Ovary (tissue), 9 donors: ENCODE results near the gene KCNIP1. TPM values are rescaled to one million over a fixed set of nuclear protein-coding genes. Genes with fewer than 3 reads are reported as not detected.

Experiments used
- DNase-seq, 5 donors: peaks; one replicate each; pipeline ENCODE4 v3.0.0-alpha.2; 2019 to 2020
- H3K27ac ChIP-seq, 2 donors: fragments of 200-600 bp; one replicate each; pipeline versions ENCODE4 v1.5.1 to v1.8.0; 2019 to 2022
- H3K27me3 ChIP-seq: fragments of 200-600 bp; one replicate; pipeline ENCODE4 v1.8.0; 2022
- H3K36me3 ChIP-seq: fragments of 200-600 bp; sonication (generic); one replicate; pipeline ENCODE4 v1.5.1; 2019
- H3K4me1 ChIP-seq: one replicate; pipeline ENCODE4 v1.8.1; 2013; ENCODE audit warnings: mild to moderate bottlenecking, moderate library complexity; ENCODE audit not compliant: insufficient read depth
- H3K4me3 ChIP-seq: fragments of 200-600 bp; sonication (generic); one replicate; pipeline ENCODE4 v1.5.1; 2017
- H3K9me3 ChIP-seq, 2 donors: fragments of 200-600 bp in 1 of 2; sonication (generic) in 1 of 2; one replicate each; pipeline versions ENCODE4 v1.5.1 to v1.8.1; 2013 to 2019; ENCODE audit warnings: mild to moderate bottlenecking in 1 of 2, moderate library complexity in 1 of 2
- EP300 ChIP-seq: sonication (generic); formaldehyde crosslinking; IDR thresholded peaks from one replicate; pipeline ENCODE4 v1.6.1; 2017; ENCODE audit warnings: antibody characterized with exemption
- POLR2A ChIP-seq: fragments of 450-650 bp; IDR thresholded peaks from one replicate; pipeline ENCODE4 v1.6.1; 2017; ENCODE audit warnings: antibody characterized with exemption, mild to moderate bottlenecking, moderate library complexity
- WGBS, 3 donors: extraction: QIAGEN DNeasy Blood & Tissue Kit in 1 of 3; methylation state at CpG; one replicate each; pipeline versions ENCODE4 v1.1.5 to v1.1.7; 2013 to 2017; 5-methylcytosine and 5-hydroxymethylcytosine counted together
- intact Hi-C, 4 donors: fragments of 100-400 bp; cut with DNase I; formaldehyde crosslinking; loops; one replicate each; pipeline versions ENCODE4 v1.11.0 to v1.15.1; 2022 to 2023
- polyA plus RNA-seq, 2 donors: library from polyadenylated mRNA; stranded (reverse); fragments of 200-250 nt in 1 of 2; fragments of 350-450 nt in 1 of 2; fragmentation: Illumina TruSeq in 1 of 2; extraction: RNeasy Lipid Tissue Mini Kit (QIAGEN cat#74804) in 1 of 2; gene quantifications; one replicate each; pipeline ENCODE4 v1.2.3, GENCODE V29; 2013 to 2014
- total RNA-seq, 7 donors: library from RNA; depleted of rRNA in 2 of 7; stranded (reverse); fragments of >200 nt in 2 of 7; fragmentation: NEBNext Ultra II Directional in 3 of 7; extraction: Animal tissue kit (Norgen Biotek cat#: 25700) in 3 of 7; gene quantifications; one replicate each; pipeline versions ENCODE4 v1.1.0 to v1.2.4, GENCODE V29; 2016 to 2023
- TF ChIP-seq, protein P1 (sequence below), 3 donors: fragments of 450-650 bp in 2 of 3; fragments of 200-600 bp in 1 of 3; IDR thresholded peaks; one replicate each; pipeline versions ENCODE4 v1.5.1 to v1.8.0; 2016 to 2022; ENCODE audit warnings: antibody characterized with exemption in 3 of 3, mild to moderate bottlenecking in 1 of 3
- donor health status: DM: no; HTN: no; CAD: no; lungs with moderate emphysema.
- donor health status: DM: no; HTN: no; CAD: no.
- donor health status: Bipolar disorder and iron deficiency.
- donor health status: DM: yes; HTN: yes; CAD: no.
- donor health status: DM: no; HTN: no; CAD: no.
- donor health status: DM: yes; HTN: yes; CAD: no.

The KCNIP1 gene
- total and polyA plus RNA-seq, 9 donors: 0.20 to 2.2 (median 0.66) TPM

DNA sequence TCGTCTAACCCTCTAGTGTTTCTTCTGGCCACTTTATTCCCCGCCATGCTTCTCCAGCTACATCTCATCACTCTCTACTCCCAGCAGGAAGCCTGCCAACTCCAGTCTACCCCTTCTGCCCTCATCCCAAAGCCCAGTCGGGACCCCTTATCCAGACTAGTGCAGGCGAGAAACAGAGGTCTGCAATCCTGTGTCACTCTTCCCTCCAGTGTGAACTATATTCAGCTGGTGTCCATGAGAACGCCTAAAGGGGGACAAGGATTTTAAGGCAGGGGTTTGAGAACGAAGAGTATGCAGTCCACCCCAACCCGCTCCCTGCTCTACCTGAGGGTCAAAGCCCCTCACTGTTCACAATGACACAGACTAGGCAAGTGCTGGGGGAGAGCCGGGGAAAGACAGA, 238.0 kb downstream of the KCNIP1 start:
- Histone ChIP-seq H3K36me3 (no peaks in the 10 kb centered on the region), H3K27ac (no peak overlapping the region), H3K4me3 (no peak overlapping the region), H3K27me3 (no peaks in the 10 kb centered on the region), H3K4me1 (no peaks in the 10 kb centered on the region), H3K9me3 (no peaks in the 10 kb centered on the region)
- intact Hi-C loops: loop anchor here in 1 of 4 donors (10.0 kb wide), 1 partner anchor 593 kb away; no protein-coding TSS in a partner anchor
- 63 to 72% (median 68%) methylated on average over 8 of the region's 8 CpGs for WGBS, 3 donors
- DNase-seq: no peak
- TF ChIP-seq EP300: no peak
- TF ChIP-seq, protein P1, sequence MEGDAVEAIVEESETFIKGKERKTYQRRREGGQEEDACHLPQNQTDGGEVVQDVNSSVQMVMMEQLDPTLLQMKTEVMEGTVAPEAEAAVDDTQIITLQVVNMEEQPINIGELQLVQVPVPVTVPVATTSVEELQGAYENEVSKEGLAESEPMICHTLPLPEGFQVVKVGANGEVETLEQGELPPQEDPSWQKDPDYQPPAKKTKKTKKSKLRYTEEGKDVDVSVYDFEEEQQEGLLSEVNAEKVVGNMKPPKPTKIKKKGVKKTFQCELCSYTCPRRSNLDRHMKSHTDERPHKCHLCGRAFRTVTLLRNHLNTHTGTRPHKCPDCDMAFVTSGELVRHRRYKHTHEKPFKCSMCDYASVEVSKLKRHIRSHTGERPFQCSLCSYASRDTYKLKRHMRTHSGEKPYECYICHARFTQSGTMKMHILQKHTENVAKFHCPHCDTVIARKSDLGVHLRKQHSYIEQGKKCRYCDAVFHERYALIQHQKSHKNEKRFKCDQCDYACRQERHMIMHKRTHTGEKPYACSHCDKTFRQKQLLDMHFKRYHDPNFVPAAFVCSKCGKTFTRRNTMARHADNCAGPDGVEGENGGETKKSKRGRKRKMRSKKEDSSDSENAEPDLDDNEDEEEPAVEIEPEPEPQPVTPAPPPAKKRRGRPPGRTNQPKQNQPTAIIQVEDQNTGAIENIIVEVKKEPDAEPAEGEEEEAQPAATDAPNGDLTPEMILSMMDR (IDR thresholded peaks at IDR 0.05): no peak
- no peak for TF ChIP-seq POLR2A

DNA sequence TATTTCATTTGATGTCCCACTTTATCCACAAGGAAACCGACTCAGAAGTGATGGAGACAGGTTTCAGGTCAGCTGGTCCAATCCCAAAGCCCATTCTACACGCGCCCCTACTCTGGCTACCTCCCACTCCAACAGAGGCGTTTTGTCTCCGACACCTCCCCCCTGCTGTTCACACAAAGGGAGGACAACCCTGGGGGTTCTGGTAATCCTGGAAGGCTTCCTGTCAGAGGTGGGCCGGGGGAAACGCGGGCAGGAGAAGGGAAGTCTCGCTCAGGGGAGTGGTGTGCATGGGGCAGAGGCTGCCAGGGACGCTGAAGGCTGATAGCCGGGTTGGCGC, 240.0 kb downstream of the KCNIP1 start:
- Histone ChIP-seq H3K9me3 (no peaks in the 10 kb centered on the region), H3K27me3 (no peaks in the 10 kb centered on the region), H3K4me3 (no peak overlapping the region), H3K27ac (no peak overlapping the region), H3K4me1 (no peaks in the 10 kb centered on the region), H3K36me3 (no peaks in the 10 kb centered on the region)
- DNase-seq: no peak
- 7 to 10% (median 8%) methylated on average over 12 of the region's 12 CpGs for WGBS, 3 donors
- intact Hi-C loops: loop anchor here in 1 of 4 donors (10.0 kb wide), 1 partner anchor 591 kb away; no protein-coding TSS in a partner anchor
- TF ChIP-seq EP300 (no peak), POLR2A (no peak)
- TF ChIP-seq, protein P1 (IDR thresholded peaks at IDR 0.05): no peak

DNA sequence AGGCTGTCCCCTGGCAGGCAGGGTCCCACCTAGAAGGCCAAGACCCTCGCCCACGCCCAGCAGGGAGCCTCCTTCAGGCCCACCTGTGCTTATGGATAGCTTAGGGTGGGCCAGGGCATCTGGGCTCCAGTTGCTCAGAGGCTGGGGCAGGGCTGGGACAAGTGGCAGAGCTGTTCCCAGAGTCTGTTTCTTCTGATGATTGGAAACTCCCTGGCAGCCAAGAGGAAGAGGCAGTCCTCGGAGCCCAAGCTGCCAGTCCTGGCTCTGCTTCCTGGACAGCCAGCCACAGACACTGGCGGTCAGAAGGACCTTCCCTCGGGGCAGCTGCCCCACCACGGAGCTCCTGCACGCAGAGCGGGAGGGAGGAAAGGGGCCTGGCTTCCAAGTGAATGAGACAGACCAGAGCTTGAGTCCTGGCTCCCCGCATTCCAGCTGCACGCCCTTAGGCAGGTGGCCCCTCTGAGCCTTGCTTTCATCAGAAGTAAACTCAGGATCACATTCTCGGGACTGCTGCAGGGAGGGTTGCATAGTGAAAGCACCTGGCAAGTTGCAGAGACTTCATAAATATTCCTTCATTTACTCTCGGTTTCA, 241.8 kb downstream of the KCNIP1 start:
- intact Hi-C loops: loop anchor here in 1 of 4 donors (10.0 kb wide), 1 partner anchor 589 kb away; no protein-coding TSS in a partner anchor
- no peaks in the 10 kb centered on the region for H3K9me3 ChIP-seq
- no peak for DNase-seq
- no peak overlapping the region for H3K27ac ChIP-seq
- H3K4me1 ChIP-seq: no peaks in the 10 kb centered on the region
- no peaks in the 10 kb centered on the region for H3K36me3 ChIP-seq
- no peaks in the 10 kb centered on the region for H3K27me3 ChIP-seq
- no peak overlapping the region for H3K4me3 ChIP-seq
- WGBS, 3 donors: 20 to 31% (median 29%) methylated on average over 12 of the region's 12 CpGs
- no peak for TF ChIP-seq POLR2A

DNA sequence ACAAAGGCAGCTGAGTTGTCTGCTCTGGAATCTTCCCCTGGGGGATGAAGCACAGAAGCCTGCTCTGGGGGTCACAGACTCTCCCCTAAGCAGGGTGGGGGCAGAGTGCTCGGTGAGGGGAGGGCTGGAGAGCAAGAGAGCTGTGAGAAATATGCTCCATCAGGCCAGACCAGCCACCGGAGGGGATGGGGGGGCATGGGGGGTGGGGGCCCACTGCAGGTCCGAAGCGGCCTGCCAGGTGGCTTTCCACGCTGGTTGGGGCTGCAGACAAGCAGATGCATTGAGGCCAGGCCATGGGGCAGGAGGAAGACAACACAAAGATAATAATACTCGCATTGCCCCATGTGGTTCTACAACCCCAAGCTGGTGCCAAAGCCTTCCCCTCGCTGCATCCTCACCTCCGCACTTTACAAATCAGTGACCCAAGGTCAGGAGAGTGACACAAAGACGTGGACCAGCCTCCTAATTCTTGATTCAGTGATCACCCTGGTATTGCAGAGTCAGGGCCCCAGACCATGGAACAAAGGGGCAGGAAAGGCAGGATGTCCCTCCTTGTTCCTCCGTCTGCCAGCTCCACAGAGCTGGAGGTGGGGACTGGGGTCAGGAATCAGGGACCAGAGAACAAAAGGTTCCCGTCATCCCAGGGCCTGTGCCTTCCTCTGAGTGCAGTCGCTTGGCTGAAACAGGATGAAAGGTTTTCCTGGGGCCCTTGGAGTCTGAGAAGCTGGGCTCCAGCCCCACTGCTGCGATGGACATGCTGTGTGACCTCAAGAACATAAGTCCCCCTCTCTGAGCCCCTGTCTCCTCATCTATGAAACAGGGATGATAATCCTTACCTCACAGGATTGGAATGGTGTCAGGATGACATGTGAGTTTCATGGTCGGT, 242.5 kb downstream of the KCNIP1 start:
- DNase-seq: no peak
- Histone ChIP-seq H3K4me3 (no peak overlapping the region), H3K36me3 (no peaks in the 10 kb centered on the region), H3K4me1 (no peaks in the 10 kb centered on the region), H3K9me3 (no peaks in the 10 kb centered on the region), H3K27ac (no peak overlapping the region), H3K27me3 (no peaks in the 10 kb centered on the region)
- WGBS, 3 donors: 44 to 57% (median 54%) methylated on average over 14 of the region's 14 CpGs
- intact Hi-C loops: loop anchor here in 1 of 4 donors (10.0 kb wide), 1 partner anchor 588 kb away; no protein-coding TSS in a partner anchor
- TF ChIP-seq POLR2A (no peak), EP300 (no peak)
- TF ChIP-seq, protein P1 (IDR thresholded peaks at IDR 0.05): no peak
